ENCODE data around the gene RNF182. TPM values are rescaled to one million over a fixed set of nuclear protein-coding genes. Genes with fewer than 3 reads are reported as not detected.
"Not testable (repeated sequence)": the region's sequence is repeated elsewhere in the genome, so short reads cannot be mapped to it uniquely, and the experiment has no call there.

The RNF182 gene
- total RNA-seq: under 1 TPM in 1 of 2 donors, not detected in 1; 0.06 TPM
- long read RNA-seq: 0 reads

DNA sequence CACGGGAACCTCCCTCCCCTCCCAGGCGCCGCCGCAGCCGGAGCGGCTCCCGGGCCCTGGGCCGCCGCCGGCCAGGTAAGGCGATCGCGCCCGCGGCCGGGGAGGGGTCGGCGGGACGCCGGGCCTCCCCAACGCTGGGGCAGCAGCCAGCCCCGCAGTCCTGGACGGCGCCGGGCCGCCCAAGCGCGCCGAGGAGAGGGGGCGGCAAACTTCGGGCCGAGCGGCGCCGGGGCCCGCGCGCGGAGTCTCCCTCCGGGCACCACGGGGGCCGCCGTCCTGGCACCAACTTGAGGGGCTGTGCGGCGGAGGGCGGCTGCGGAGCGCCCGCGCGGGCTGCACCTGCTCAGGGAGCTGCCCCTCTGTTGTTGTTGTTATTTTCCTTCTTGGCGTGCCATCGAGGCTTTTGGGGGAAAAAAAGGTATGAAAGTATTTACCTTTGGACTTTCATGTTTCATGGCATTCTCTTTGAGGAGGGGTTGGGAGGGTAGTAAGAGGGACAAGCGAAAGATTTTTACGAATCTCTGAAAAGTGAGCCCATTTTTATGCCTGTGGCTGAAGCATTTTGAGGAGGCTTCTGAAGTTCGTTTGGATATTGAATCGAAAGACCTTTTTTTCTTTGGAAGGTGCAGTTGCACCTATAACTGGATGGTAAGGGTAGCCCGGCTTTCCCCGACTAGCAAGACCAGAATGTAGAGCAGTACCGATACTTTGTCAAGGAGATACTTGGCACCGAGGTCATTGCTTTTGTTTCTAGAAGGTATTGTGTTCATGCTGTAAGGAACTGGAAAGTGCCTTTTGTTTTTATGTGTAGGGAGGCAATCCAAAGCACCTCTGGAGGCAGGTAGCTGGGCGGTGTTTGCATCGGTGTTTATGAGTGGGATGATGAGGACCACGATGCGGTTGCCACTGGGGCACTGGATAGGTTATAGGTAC, at the start of gene RNF182:
Gene RNF182, plus strand, starts transcription at position 4 of the 933 bp plus-strand sequence. CDS start 52,168 bp downstream, outside the sequence.
- ATAC-seq (peak; percentile 66), DNase-seq (no peak)
- intact Hi-C loops (cut with DNase I, micrococcal nuclease): no loop called here

DNA sequence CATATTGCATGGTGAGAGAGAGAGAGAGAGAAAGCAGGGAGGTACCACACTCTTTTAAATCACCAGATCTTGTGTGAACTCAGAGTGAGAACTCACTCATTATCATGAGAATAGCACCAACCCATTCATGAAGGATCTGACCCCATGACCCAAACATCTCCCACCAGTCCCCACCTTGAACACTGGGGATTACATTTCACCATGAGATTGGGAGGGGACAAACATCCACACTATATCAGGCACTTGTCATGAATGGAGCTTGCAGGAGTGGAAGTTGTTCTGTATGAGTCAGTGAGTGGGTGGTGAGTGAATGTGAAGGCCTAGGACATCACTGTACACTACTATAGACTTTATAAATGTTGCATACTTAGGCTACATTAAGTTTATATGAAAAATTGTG, 47.7 kb upstream of the RNF182 start:
- no peak for DNase-seq
- intact Hi-C loops (cut with DNase I, micrococcal nuclease): loop anchor here in 1 of 2 donors (10.0 kb wide), 1 partner anchor 82 kb away; no protein-coding TSS in a partner anchor
- ATAC-seq: no peak

DNA sequence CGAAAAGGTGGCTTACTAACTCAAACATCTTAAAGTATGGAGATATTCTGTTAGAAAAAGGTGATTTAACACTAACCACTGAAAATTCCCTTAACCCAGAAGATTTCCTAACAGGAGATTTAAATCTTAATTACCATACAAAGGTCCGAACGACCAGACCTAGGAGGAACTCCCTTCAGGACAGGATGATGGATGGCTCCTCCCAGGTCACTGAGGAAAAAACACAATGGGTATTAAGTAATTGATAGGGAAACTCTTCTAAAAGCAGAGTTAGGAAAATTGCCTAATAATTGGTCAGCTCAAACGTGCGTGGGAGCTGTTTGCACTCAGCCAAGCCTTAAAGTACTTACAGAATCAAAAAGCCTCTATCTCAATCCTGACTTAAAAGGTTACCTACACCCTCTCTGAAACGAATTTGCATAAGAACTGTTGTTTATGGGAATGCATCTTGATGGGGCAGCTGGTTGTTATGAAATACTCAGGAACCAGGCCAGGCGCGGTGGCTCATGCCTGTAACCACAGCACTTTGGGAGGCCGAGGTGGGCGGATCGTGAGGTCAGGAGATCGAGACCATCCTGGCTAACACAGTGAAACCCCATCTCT, 44.6 kb upstream of the RNF182 start:
- intact Hi-C loops (cut with DNase I, micrococcal nuclease); ATAC-seq: not testable (repeated sequence)

GRCh38 chr6:13881621-13882165, 43.1 kb upstream of the RNF182 start:
- intact Hi-C loops (cut with DNase I, micrococcal nuclease): no loop called here
- ATAC-seq: no peak
- DNase-seq: no peak

More for the DNA sequence above, 44.6 kb upstream of the RNF182 start:
- DNase-seq: not testable (repeated sequence)

DNA sequence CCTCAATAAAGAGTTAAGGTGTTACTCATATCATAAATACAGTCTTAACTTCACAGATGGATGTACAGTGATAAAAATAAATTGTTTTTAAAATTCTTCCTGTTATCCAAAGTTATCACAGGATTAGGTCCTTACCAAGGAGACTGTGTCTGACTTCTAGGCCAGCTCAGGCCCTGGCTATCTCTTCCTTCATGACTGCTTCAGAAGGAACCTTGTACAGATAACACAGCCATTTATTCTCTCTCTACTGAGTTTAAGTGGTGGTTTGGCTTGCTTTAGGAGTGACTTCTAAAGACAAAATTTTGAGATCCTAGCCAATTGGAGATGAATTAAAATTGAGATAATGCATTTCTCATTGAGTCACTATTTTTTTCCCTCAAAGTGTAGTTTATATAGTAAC, 40.8 kb upstream of the RNF182 start:
- intact Hi-C loops (cut with DNase I, micrococcal nuclease): no loop called here

GRCh38 chr6:13884397-13884796, 40.4 kb upstream of the RNF182 start:
- DNase-seq (no peak), ATAC-seq (no peak)
- intact Hi-C loops (cut with DNase I, micrococcal nuclease): no loop called here

More for the DNA sequence above, 40.8 kb upstream of the RNF182 start:
- DNase-seq (no peak), ATAC-seq (no peak)

GRCh38 chr6:13885601-13886000, 39.2 kb upstream of the RNF182 start:
- intact Hi-C loops (cut with DNase I, micrococcal nuclease): no loop called here
- ATAC-seq (no peak), DNase-seq (no peak)

DNA sequence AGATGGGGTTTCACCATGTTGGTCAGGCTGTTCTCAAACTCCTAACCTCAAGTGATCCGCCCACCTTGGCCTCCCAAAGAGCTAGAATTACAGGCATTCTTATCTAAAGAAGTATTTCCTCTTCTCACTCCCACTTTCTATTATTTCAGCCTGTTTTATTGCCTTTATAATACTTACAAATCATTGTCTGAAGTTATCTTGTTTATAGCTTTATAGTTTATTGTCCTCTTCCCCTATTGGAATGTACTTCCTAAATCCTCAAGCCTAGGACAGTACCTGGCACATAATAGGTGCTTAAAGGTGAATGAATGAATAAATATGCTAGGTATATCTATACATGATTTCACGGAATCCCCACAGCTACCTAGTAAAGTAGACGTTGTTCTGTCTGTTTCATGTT, 37.8 kb upstream of the RNF182 start:
- intact Hi-C loops (cut with DNase I, micrococcal nuclease): no loop called here
- peak; percentile 78 for ATAC-seq
- no peak for DNase-seq

DNA sequence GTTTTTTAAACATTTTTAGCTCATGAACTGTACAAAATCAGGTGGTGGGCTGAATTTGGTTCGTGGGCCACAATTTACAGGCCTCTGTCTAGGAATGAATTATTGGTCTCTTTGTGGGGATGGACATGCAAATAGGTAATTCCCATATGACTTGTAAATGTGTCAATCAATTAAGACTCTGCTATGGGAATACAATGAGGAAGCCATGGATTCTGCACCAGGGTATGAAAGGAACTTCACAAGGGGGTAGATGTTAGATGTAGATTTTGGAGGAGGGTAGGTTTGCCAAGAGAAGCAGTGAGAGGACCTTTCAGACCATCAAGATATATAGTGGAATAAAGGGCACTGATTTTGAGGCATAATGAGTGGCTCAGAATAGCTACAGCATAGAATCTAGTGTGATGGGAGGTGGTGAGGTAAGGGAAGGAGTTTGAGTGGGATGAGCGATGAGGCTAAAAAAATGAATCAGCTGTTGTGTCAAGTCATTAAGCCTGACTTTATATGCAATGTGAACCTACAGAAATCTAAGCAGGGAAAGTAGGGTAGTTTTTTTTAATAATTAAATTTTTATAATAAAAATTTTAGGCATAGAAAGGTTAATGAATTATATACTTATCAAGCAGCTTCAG, 32.6 kb upstream of the RNF182 start:
- intact Hi-C loops (cut with DNase I, micrococcal nuclease): no loop called here
- ATAC-seq (no peak), DNase-seq (no peak)

GRCh38 chr6:13902922-13903321, 21.8 kb upstream of the RNF182 start:
- DNase-seq (no peak), ATAC-seq (no peak)
- intact Hi-C loops (cut with DNase I, micrococcal nuclease): no loop called here

DNA sequence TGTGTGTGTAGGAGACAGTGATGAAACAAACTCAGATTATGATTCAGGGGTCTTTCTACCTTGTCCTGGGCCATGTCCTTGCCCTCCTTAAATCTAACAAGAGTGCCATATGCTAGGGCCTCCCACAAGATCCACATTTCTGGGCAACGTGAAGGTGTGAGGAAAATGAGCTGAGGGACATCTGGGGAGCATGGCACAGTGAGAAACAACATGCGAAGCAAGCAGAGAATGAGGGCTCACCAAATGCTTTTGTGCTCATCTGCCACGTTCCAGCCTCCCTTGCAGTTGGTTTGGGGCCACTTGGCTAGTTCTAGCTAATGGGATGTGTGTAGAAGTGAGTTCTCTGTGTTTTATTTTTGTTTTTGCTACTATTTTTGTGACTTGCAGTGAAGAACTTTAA, 21.4 kb upstream of the RNF182 start:
- intact Hi-C loops (cut with DNase I, micrococcal nuclease): no loop called here
- DNase-seq (no peak), ATAC-seq (no peak)

- intact Hi-C loops (cut with DNase I, micrococcal nuclease): loop anchor here in 1 of 2 donors (5.0 kb wide), 2 partner anchors 160 to 235 kb away; no protein-coding TSS in a partner anchor
- ATAC-seq (no peak), DNase-seq (no peak)
These were observed 17.8 kb upstream of the RNF182 start for GRCh38 chr6:13907001-13907350.

DNA sequence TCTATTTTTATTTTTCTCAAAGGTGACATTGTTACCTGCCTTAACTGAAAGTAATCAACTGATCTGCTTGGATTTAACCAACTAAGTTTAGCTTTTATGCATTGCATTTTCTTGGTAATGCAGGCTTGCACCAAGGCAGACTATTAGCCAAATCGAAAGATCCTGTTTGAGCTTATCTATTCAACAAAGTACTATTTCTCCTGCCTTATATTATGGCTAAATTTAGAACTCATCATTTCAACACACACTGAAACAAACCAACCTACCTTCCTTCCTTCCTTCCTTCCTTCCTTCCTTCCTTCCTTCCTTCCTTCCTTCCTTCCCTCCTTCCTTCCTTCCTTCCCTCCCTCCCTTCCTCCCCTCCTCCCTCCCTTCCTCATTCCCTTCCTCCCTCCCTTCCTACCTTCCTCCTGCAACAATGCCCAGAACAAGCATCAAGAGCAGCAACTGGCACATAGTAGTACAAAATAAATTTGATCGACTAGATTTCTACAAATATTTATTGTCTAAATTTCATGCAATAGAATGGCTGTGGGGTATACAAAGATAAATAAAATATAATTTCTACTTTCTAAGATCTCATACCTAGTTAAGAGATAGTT, 17.0 kb upstream of the RNF182 start:
- intact Hi-C loops (cut with DNase I, micrococcal nuclease): loop anchor here in 1 of 2 donors (5.0 kb wide), 2 partner anchors 160 to 235 kb away; no protein-coding TSS in a partner anchor
- ATAC-seq (no peak), DNase-seq (no peak)

GRCh38 chr6:13908955-13909381, 15.8 kb upstream of the RNF182 start:
- ATAC-seq: peak; percentile 81
- intact Hi-C loops (cut with DNase I, micrococcal nuclease): loop anchor here in 1 of 2 donors (5.0 kb wide), 2 partner anchors 158 to 233 kb away; no protein-coding TSS in a partner anchor
- DNase-seq: peak; percentile 15 to 29

DNA sequence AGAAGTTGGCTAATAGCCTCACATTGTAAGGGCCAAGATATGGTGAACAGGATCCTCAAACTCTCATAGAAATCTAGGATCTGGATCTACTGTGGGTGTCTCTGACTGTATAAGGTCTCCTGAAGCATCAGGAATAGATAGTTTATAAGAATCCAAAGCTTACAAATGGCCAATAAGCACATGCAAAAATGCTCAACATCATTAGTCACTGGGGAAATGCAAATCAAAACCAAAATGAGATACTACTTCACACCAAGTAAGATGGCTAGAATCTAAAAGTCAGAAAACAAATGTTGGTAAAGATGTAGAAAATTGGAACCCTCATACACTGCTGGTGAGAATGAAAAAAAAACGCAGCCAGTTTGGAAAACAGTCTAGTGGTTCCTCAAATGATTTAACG, 14.3 kb upstream of the RNF182 start:
- DNase-seq (no peak), ATAC-seq (no peak)
- intact Hi-C loops (cut with DNase I, micrococcal nuclease): no loop called here

DNA sequence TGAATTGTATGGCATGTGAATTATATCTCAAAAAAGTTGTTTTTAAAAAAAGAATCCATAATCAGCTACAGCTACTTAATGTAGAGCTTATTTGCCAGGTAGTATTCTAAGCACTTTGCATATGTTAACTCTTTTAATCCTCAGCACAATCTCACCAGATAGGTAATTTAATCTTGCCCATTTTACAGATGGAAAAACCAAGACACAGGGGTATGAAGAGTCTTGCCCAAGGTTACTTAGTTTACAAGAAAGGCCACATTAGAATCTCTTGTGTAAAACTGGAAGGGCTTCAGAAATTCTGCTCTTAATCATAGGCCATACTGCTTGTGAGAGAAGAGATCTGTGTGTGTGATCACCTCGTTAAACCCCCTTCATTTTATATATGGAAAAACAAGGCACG, 13.4 kb upstream of the RNF182 start:
- intact Hi-C loops (cut with DNase I, micrococcal nuclease): no loop called here
- ATAC-seq (no peak), DNase-seq (no peak)

- DNase-seq (no peak), ATAC-seq (no peak)
- intact Hi-C loops (cut with DNase I, micrococcal nuclease): no loop called here
These were observed 11.3 kb upstream of the RNF182 start for GRCh38 chr6:13913226-13914001.

GRCh38 chr6:13914351-13914750, 10.4 kb upstream of the RNF182 start:
- ATAC-seq (no peak), DNase-seq (no peak)
- intact Hi-C loops (cut with DNase I, micrococcal nuclease): no loop called here
